Measurements from ENCODE around the gene MRGPRE. TPM values are rescaled to one million over a fixed set of nuclear protein-coding genes. Genes with fewer than 3 reads are reported as not detected.

MRGPRE gene
- total and polyA plus RNA-seq, 4 donors = 0.33 to 6.6 (median 1.4) TPM

DNA sequence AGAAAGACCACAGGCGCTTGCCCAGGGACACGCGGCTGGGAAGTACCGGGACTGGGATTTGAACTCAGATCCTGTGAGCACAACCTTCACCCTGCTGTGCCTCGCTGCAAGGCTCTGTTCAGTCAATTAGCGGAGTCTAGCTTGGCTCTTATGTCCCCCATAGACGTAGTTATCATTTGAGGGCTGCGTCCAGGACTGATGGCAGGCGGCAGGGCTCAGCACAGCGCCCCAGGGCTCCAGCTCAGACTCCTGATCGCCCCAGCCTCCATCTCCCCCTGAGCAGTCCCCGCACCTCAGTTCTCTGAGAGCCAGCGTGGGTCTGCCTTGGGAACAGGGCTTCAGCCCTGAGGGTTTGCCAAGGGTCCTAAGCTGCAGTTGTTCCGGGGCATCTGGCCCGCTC, 33.4 kb downstream of the MRGPRE start:
- no peak for DNase-seq (ENCODE audit: low read depth in 4 of 6, low spot score in 6 of 6)
- H3K9me3 ChIP-seq (ENCODE audit: control insufficient read depth, insufficient read depth, low read length) = no peaks in the 10 kb centered on the region
- H3K4me3 ChIP-seq (ENCODE audit: low read depth, low read length) = no peak overlapping the region
- peaks cover 17% of the 10 kb centered on the region for H3K4me1 ChIP-seq (ENCODE audit: control insufficient read depth, insufficient read depth, low read length)
- 89% methylated on average over 15 of the region's 15 CpGs for WGBS (ENCODE audit: insufficient coverage)
- peaks cover 21% of the 10 kb centered on the region for H3K27me3 ChIP-seq (ENCODE audit: control insufficient read depth, insufficient read depth, low read length)
- H3K36me3 ChIP-seq (ENCODE audit: control insufficient read depth, insufficient read depth, low read length) = no peaks in the 10 kb centered on the region
- no peak overlapping the region for H3K27ac ChIP-seq (ENCODE audit: low read depth, low read length)

DNA sequence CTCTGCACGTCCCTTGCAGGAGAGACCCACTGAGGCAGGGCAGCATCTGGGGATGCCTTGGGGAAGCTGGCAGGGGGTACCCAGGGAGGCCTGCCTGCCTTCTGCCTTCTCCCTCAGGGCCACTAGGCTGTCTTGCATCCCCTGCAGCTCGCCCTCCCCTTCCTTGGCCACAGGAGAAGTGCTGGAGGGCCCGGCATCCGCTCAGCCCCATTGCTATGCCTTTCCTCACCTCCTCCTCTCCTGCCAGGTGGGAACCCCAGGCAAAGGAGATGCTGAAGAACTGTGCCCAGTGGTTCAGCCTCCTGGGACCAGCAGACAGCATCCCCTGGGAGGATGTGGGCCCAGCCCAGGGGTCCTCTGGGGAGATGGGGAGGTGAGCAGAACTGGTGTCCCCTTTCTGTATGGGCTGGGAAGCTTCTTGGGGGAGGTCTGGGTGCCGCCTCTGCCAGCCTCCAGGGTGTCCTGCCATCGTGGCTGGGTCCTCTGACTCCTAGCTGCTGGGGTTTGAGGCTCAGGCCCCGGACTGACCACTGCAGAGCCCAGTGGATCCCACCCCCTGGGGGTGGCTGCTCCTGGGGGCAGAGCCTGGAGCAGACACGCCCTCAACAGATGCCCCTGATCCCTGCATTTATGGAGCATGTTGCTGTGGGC, 34.2 kb downstream of the MRGPRE start:
- H3K27ac ChIP-seq (ENCODE audit: low read depth, low read length) = no peak overlapping the region
- no peak for DNase-seq (ENCODE audit: low read depth in 4 of 6, low spot score in 6 of 6)
- no peak overlapping the region for H3K4me3 ChIP-seq (ENCODE audit: low read depth, low read length)
- H3K9me3 ChIP-seq (ENCODE audit: control insufficient read depth, insufficient read depth, low read length) = no peaks in the 10 kb centered on the region
- no peaks in the 10 kb centered on the region for H3K36me3 ChIP-seq (ENCODE audit: control insufficient read depth, insufficient read depth, low read length)
- H3K4me1 ChIP-seq (ENCODE audit: control insufficient read depth, insufficient read depth, low read length) = peaks cover 9% of the 10 kb centered on the region
- H3K27me3 ChIP-seq (ENCODE audit: control insufficient read depth, insufficient read depth, low read length) = peaks cover 12% of the 10 kb centered on the region
- WGBS (ENCODE audit: insufficient coverage) = 86% methylated on average over 6 of the region's 8 CpGs

DNA sequence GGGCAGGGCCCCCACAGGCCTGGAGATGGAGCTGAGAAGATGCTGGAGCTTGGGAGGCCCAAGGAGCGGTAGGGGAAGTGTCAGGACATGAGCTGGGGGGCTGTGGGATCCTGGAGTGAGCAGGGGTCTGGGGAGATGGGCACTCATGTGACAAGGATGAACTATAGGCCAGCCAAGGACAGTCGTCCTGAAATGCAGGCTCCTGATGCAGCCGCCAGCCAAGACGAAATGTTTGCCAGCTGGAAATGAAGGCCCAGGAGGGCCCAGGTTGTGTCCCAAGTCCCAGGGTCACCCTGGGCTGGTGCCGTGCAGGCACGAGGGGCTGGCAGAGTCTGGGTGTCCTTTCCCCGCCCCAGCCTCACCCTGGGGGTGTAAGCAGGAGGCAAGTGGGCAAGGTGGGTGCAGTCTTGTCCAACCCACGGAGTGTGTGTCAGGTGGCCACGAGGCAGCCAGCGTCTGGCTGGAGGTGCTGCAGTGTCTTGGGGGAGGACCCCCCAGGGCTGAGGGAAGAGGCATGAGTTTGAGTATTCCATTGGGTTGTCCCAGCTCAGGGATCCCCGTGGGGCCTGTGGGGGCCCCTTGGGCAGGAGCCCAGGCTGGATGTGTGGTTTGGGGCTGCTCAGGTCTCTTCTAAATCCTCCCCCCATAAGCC, 35.0 kb downstream of the MRGPRE start:
- H3K4me3 ChIP-seq (ENCODE audit: low read depth, low read length) = no peak overlapping the region
- peaks cover 7% of the 10 kb centered on the region for H3K27me3 ChIP-seq (ENCODE audit: control insufficient read depth, insufficient read depth, low read length)
- H3K36me3 ChIP-seq (ENCODE audit: control insufficient read depth, insufficient read depth, low read length) = no peaks in the 10 kb centered on the region
- no peaks in the 10 kb centered on the region for H3K9me3 ChIP-seq (ENCODE audit: control insufficient read depth, insufficient read depth, low read length)
- WGBS (ENCODE audit: insufficient coverage) = 82% methylated on average over 11 of the region's 11 CpGs
- H3K27ac ChIP-seq (ENCODE audit: low read depth, low read length) = no peak overlapping the region
- DNase-seq (ENCODE audit: low read depth in 4 of 6, low spot score in 6 of 6) = no peak
- peaks cover 5% of the 10 kb centered on the region for H3K4me1 ChIP-seq (ENCODE audit: control insufficient read depth, insufficient read depth, low read length)

DNA sequence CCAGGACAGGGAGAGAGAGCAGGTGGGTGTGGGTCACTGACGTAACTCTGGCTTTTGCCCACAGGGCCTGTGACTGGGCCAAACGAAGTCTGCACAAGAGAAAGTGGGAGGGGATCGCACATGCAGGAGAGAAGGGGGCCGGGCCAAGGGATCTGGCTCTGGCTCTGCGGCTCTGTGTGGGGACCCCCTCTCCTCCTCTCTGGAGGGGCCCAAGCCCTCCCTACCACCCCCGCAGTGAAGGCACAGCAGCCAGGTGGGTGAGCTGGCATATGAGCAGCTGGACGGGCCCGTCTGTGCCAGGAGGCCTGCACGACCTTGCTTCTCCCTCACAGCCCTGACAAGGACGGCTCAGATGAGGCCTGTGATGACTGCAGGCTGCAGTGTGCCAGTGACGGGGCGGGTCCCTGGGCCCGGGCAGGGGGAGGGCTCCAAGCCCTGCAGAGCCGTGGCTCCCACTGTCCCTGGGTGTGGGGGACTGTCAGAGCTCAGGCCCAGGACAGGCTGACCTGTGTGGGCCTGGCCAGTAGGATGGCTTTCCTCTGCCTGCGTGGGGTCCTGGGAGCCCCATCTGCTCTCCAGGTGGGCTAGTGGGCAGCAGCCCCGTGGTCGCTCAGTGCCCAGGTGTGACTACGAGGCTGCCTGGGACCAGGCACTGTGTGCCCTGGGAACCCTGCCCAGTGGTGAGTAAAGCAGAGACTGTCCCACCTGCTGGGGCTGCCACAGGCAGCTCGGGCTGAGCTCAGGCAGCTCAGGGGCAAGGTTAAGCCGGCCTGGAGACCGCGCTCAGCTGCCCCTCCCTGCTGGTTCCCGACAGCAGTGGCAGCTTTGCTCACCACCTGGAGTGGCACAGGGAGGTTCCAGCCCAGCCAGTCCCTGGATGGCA, 35.8 kb downstream of the MRGPRE start:
- DNase-seq (ENCODE audit: low read depth in 4 of 6, low spot score in 6 of 6) = no peak

DNA sequence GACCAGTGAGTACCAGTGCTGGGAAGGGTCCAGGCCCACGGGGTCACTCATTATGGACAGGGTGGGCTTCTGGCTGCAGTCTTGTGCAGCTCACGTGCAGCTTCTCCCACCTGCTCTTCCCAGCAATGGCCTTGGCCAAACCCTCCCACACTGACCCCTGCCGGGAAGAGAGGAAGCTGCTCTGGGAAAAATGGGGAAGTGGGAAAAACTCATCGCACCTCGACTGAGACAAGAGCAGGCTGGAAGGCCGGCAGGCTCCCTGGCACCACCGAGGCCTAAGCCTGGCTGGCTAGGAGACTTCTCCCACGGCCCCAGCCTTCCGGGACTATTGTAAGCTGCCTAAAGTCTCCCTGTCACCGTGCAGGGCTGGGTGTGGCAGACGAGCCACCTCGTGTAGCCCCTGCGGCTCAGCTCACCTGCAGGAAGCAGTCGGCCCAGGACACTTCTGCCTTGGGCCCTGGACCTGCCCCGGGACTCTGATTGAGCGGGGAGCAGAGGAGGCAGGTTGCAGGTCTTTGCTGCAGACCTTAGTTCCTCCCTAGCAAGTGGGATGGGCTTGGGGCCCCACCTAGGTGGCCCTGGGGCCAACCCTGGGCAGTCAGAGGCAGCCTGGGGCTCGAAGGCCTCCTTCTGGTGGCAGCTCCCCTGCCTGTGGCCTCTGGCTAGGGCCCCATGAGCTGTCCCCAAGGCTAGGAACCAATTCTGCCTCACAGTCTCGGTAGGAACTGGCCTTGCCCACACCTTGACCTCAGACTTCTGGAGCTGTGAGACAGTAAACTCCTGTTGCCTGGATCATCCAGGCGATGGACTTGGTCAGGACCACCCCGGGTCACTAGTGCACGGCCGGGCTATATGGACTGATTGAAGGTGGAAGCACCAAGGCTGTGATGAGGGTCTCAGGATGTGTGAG, 36.7 kb downstream of the MRGPRE start:
- WGBS (ENCODE audit: insufficient coverage) = 72% methylated on average over 20 of the region's 22 CpGs
- Histone ChIP-seq H3K27ac (ENCODE audit: low read depth, low read length) (no peak overlapping the region), H3K4me1 (ENCODE audit: control insufficient read depth, insufficient read depth, low read length) (peaks cover 5% of the 10 kb centered on the region), H3K4me3 (ENCODE audit: low read depth, low read length) (no peak overlapping the region), H3K9me3 (ENCODE audit: control insufficient read depth, insufficient read depth, low read length) (no peaks in the 10 kb centered on the region), H3K27me3 (ENCODE audit: control insufficient read depth, insufficient read depth, low read length) (peaks cover 3% of the 10 kb centered on the region), H3K36me3 (ENCODE audit: control insufficient read depth, insufficient read depth, low read length) (no peaks in the 10 kb centered on the region)
- DNase-seq (ENCODE audit: low read depth in 4 of 6, low spot score in 6 of 6) = peak in 1 of 6 donors; percentile 20

More for the DNA sequence above, 35.8 kb downstream of the MRGPRE start:
- Histone ChIP-seq H3K4me1 (ENCODE audit: control insufficient read depth, insufficient read depth, low read length) (peaks cover 5% of the 10 kb centered on the region), H3K9me3 (ENCODE audit: control insufficient read depth, insufficient read depth, low read length) (no peaks in the 10 kb centered on the region), H3K27me3 (ENCODE audit: control insufficient read depth, insufficient read depth, low read length) (peaks cover 3% of the 10 kb centered on the region), H3K36me3 (ENCODE audit: control insufficient read depth, insufficient read depth, low read length) (no peaks in the 10 kb centered on the region), H3K27ac (ENCODE audit: low read depth, low read length) (no peak overlapping the region), H3K4me3 (ENCODE audit: low read depth, low read length) (no peak overlapping the region)
- 64% methylated on average over 21 of the region's 23 CpGs for WGBS (ENCODE audit: insufficient coverage)

DNA sequence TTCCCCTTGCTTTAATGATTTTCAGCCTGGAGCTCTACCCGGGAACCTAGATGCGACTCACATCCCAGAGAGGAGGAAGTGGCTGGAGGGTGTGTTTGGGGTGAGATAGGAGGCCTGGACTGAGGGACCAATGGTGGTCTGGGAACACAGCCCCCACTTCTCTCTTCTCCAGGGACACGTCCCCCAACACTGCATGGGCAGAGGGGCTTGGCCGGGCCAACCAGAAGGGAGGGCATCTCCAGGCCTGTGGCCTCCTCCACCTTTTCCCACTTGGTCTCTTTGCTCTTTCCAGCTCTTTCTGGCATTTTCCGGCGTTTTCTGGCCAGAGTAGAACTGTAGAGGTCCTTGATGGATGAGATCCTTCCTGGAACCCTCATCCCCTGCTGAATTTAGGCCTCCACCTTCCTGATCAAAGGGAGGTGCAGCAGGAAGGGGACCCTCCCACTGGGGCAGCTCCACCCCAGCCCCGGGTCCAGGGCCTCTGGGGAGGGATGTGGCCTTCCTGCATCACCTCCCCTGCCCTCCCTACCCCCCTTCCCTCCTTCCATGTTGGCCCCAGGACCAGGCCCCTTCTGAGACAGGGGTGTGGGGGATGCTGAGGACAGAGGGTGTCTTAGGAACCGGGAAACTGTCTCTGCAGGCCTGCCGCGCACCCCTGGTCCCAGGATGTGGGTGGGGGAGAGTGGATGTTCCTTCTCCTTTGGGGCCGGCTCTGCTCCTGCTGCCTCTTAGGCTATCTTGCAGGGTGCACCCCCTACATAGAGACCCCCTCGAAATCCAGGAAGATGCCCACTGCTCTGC, 38.0 kb downstream of the MRGPRE start:
- no peak overlapping the region for H3K4me3 ChIP-seq (ENCODE audit: low read depth, low read length)
- no peak overlapping the region for H3K27ac ChIP-seq (ENCODE audit: low read depth, low read length)
- H3K36me3 ChIP-seq (ENCODE audit: control insufficient read depth, insufficient read depth, low read length) = no peaks in the 10 kb centered on the region
- DNase-seq (ENCODE audit: low read depth in 4 of 6, low spot score in 6 of 6) = no peak
- H3K27me3 ChIP-seq (ENCODE audit: control insufficient read depth, insufficient read depth, low read length) = peaks cover 3% of the 10 kb centered on the region
- peaks cover 9% of the 10 kb centered on the region for H3K4me1 ChIP-seq (ENCODE audit: control insufficient read depth, insufficient read depth, low read length)
- 75% methylated on average over 4 of the region's 12 CpGs for WGBS (ENCODE audit: insufficient coverage)
- H3K9me3 ChIP-seq (ENCODE audit: control insufficient read depth, insufficient read depth, low read length) = no peaks in the 10 kb centered on the region

DNA sequence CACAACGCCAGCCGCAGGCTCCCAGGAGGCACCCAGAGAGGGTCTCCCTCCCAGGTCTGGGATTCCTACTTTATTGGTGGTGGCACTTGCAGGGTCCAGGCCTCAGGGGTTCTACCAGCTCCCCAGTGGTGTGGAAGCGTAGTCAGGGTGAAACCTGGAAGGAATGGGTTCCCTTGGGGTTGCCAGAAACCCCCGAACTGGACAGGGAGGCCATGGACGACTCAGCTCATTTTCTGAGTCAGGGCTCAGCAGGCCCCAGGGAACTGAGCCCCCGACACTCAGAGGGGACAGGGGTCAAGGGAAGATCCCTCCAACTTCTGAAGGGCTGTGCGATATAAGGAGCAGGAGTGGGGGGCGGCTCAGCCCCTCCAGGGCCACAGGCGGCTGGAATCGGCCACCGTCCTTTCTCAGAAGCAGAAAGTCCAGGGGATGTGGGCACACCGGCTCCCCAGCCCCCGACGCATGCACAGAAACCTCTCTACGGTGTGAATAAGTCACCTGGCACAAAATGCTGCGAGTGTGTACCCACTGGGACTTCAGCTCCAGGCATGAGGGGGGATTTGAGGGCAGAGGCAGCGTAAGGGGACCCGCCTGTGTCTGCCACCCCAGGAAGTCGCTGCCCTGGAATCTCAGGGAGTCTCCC, 38.7 kb downstream of the MRGPRE start:
- WGBS (ENCODE audit: insufficient coverage) = 77% methylated on average over 16 of the region's 19 CpGs
- no peak for DNase-seq (ENCODE audit: low read depth in 4 of 6, low spot score in 6 of 6)

DNA sequence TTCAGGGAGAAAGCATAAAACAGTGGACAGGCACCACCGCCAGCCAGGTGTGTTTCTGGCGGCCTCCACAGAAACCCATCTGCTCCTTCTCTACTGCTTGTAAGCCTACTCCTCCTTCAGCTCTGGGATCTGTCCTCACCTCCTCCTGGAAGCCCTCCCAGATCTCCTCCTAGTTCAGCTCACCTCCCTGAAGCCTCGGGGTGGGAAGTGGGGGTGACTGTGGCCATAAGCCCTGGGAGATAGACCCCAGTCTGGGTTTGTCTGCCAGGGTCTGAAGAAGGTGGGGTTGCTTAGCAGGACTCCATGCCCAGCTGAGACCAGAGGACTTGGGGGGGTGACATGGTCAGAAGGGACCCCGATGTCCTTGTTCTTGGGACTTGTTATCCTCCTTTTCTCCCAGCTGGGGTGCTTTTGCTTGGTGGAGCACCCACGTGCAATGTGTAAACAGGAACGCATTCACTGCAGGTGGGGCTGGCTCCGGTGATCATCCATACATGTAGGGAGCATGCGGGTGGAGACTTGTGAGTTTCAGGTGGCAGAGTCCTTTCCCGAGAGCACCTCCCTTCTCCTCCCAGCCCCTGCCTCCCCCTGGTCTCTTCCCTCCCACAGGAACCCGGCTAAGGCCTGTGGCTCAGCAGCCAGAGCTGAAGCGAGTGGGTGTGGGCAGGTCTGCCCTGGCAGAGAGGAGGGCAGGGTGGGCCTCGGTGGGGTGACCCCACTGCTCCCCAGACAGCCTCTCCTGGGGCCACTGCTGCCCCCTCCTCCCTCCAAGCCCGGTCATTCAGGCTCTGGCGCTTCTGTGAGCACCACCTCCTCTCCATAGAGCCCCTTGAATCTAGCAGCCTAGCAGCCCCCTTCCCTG, 39.5 kb downstream of the MRGPRE start:
- Histone ChIP-seq H3K27me3 (ENCODE audit: control insufficient read depth, insufficient read depth, low read length) (peaks cover 3% of the 10 kb centered on the region), H3K4me1 (ENCODE audit: control insufficient read depth, insufficient read depth, low read length) (peaks cover 16% of the 10 kb centered on the region), H3K4me3 (ENCODE audit: low read depth, low read length) (no peak overlapping the region), H3K36me3 (ENCODE audit: control insufficient read depth, insufficient read depth, low read length) (no peaks in the 10 kb centered on the region), H3K9me3 (ENCODE audit: control insufficient read depth, insufficient read depth, low read length) (no peaks in the 10 kb centered on the region), H3K27ac (ENCODE audit: low read depth, low read length) (no peak overlapping the region)
- 95% methylated on average over 10 of the region's 14 CpGs for WGBS (ENCODE audit: insufficient coverage)
- DNase-seq (ENCODE audit: low read depth in 4 of 6, low spot score in 6 of 6) = no peak

More for the DNA sequence above, 38.7 kb downstream of the MRGPRE start:
- Histone ChIP-seq H3K27me3 (ENCODE audit: control insufficient read depth, insufficient read depth, low read length) (peaks cover 3% of the 10 kb centered on the region), H3K9me3 (ENCODE audit: control insufficient read depth, insufficient read depth, low read length) (no peaks in the 10 kb centered on the region), H3K36me3 (ENCODE audit: control insufficient read depth, insufficient read depth, low read length) (no peaks in the 10 kb centered on the region), H3K4me1 (ENCODE audit: control insufficient read depth, insufficient read depth, low read length) (peaks cover 16% of the 10 kb centered on the region), H3K4me3 (ENCODE audit: low read depth, low read length) (no peak overlapping the region), H3K27ac (ENCODE audit: low read depth, low read length) (no peak overlapping the region)
